Midbrain (tissue), 1 donor: Measurements from ENCODE around the gene PRKCQ.

ENCODE experiments used
- DNase-seq: peaks from one replicate; lab custom pipeline; 2025; lab: John Stamatoyannopoulos, UW

Gene PRKCQ

DNA sequence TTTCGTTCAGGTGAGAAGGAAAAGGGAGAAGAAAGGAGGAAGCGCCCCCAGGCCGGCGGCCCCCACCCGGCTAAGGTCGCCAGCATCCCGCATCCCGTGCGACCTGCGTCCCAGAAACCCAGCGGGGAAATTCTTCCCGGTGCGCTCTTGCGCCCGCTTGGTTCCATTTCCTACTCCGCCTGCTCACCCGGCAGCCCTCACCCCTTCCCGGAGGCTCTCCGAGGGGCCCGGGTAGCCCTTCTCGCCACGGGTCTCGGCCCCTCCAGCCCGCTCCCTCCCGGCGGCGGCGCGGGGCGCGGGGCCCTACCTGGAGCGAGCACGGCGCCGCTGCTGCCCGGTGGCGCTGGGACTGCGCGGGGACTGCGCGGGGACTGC lies at the start of gene PRKCQ:
Gene PRKCQ (minus strand): TSS at position 373 of the 375 bp plus-strand sequence. CDS start 65,141 bp downstream, outside the sequence.
- DNase-seq: no peak

GRCh38 chr10:6625428-6625827 lies 45.4 kb upstream of the PRKCQ start:
- DNase-seq: no peak

- DNase-seq: no peak
Measured at GRCh38 chr10:6624392-6624791, 44.3 kb upstream of the PRKCQ start.

- DNase-seq: no peak
Measured at GRCh38 chr10:6622921-6623320, 42.8 kb upstream of the PRKCQ start.

GRCh38 chr10:6621536-6621935 lies 41.5 kb upstream of the PRKCQ start:
- no peak for DNase-seq

GRCh38 chr10:6619660-6620059 lies 39.6 kb upstream of the PRKCQ start:
- no peak for DNase-seq

- no peak for DNase-seq
Measured at GRCh38 chr10:6618340-6618739, 38.3 kb upstream of the PRKCQ start.

GRCh38 chr10:6617309-6618076 lies 37.4 kb upstream of the PRKCQ start:
- DNase-seq: no peak

DNA sequence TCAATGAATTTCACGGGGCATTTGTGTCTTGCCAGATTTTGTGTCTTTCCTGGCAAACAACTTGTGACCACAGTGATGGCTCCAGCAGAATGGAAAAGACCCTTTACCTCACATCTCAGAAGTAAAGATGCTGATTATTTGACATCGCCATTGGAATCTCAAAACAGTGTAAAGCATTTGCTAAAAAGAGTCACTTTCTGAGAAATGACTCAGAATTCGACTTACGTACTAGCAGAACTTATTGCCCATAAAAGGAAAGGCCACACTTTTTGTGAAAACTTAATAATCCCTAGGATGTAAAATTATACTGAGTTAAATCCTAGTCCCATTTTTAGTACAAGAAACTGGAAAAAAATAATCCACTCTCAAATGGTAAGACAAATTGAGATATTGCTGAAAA lies 35.9 kb upstream of the PRKCQ start:
- DNase-seq: no peak

DNA sequence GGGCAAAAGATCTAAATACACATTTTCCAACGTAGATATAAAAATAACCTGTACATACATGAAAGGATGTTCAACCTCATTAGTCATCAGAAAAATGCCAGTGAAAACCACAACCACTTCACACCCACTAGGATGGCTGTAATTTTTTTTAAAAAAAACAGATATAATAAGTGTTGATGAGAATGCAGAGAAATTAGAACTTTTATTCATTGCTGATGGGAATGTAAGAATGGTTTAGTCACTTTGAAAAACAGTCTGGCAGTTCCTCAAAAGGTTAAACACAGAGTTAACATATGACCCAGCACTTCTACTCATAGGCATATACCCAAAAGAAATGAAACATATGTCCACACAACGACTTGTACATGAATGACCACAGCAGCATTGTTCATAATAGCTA lies 32.3 kb upstream of the PRKCQ start:
- DNase-seq: no peak

DNA sequence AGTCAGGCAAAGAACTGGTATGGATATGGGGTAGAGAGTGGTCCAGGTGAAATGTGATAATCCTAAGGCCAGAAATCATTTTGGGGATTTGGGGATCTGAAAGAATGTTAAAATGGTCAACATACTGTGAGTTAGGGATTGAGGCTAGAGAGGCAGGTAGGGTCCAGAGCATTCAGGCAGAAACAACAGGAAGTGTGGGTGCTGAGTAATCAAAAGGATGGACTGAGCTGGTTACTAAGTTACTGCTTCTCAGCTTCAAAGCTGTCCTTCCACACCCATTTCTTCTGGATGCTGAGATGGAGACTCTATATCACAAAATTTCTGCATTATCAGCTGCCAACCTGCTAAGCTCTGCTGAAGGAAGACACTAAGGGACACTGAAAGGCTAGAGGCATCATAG lies 30.6 kb upstream of the PRKCQ start:
- DNase-seq: no peak

GRCh38 chr10:6609625-6610024 lies 29.5 kb upstream of the PRKCQ start:
- DNase-seq: no peak

DNA sequence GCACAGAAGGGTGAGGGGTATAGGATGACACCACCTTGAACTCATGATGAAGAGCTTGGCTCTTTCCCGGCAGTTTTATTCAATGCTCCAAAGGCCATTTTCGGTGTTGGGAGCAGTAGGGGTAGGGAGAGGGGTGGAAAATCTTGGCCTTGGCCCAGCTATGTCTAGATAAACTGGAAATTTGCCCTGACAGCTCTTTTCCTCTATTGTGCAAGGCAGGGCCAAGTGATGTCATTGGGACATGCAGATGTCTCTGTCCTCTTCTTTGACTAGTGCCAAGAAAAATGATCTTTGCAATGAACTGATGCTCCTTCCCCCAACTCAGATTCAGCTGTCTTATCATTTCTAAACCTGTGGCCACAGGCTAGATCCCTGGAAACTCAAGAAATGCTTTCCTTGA lies 27.7 kb upstream of the PRKCQ start:
- DNase-seq: peak; percentile 79

DNA sequence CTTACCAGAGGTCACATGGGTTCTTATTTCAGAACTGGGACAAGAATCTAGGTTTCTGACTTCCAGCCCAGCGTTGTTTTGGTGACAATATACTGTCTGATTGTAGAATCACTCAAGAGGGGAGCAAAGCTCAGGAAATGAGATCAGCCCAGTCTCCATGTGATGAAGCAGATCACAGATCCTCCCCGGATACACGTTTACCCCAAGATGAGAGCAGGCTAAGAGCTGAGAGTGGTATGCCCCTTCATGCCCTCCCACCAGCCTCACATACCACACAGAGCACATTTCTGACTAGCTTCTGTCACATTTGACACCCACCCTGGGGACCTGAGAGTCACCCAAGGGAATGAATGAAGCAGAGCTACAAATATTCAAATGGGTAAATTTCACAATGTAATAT lies 27.1 kb upstream of the PRKCQ start:
- DNase-seq: no peak

DNA sequence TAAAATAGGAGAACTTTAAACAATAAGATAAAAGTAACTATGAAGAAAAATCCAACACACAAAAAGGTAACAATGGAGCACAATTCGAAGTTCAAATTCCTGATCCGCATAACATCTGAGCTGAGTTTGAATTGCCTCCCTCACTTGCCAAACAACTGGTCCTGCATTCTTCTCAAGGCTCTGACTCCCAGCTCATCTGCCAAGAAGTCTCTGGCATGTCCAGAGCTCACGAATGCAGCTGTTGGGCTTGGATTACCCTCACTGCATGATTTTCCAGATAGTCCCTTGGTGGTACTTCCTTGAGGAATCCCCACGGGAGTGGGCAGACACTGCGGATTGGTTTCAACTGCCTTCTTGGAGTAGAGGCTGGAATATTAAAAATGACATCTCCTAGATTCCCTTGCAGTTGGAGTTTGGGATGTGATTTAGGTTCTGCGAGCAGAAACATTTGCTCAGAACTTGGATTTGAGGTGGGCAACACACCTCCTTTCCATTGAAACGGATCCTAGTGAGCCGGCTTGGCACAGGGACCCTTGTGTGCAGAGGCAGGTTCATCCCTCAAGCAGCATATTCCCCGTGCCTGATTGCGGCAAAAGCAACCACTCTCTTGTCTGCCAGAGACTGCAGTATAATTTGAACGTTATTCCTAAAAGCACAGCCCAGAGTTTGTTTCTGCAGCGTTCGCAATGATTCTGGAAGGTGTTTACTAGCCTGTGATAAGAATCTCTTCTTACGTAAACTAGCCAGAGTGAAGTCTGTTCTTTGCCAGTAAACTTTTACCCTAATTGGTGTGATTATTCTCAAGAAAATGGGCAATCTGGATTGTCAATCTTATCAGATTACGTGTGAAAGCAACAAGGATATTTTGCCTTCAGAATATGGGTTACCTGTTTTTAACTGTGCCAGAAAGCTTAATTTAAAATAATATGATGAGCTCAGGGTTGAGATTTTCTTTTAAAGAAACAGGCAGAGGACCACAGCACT lies 23.4 kb upstream of the PRKCQ start:
- peak; percentile 45 for DNase-seq

DNA sequence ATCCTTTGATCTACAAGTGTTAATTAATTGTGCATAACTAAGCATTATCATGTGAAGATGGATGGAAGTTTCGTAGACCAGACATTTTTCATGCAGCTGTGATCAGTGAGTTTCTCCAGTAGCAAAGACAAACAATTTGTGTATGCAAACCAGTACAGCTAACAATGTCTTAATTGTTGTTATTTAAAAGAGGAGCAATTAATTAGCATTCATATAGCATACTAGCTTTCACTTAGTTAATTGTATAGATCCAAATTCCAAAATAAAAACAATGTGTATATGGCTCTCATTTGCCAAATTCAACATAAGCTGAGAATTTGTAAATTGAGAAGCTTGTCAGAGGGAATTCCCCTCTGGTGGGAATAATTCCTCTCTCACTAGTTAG lies 22.6 kb upstream of the PRKCQ start:
- DNase-seq: peak; percentile 63

GRCh38 chr10:6602026-6602699 lies 22.1 kb upstream of the PRKCQ start:
- no peak for DNase-seq

DNA sequence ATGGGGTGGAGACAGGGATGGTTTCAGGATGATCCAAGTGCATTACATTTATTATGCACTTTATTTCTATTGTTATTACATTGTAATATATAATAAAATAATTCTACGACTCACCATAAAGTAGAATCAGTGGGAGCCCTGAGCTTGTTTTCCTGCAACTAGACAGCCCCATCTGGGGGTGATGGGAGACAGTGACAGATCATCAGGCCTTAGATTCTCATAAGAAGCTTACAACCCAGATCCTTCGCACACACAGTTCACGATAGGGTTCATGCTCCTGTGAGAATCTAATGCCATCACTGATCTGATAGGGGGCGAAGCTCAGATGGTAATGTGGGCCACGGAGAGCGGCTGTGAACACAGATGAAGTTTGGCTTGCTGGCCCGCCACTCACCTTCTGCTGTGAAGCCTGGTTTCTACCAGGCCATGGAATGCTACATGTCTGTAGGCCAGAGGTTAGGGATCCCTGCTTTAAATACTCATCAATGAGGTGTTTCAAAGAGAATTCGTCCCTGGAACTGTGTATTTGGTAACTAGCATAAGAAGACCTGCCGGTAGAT lies 21.2 kb upstream of the PRKCQ start:
- no peak for DNase-seq

- DNase-seq: no peak
Measured at GRCh38 chr10:6600224-6600987, 20.3 kb upstream of the PRKCQ start.

DNA sequence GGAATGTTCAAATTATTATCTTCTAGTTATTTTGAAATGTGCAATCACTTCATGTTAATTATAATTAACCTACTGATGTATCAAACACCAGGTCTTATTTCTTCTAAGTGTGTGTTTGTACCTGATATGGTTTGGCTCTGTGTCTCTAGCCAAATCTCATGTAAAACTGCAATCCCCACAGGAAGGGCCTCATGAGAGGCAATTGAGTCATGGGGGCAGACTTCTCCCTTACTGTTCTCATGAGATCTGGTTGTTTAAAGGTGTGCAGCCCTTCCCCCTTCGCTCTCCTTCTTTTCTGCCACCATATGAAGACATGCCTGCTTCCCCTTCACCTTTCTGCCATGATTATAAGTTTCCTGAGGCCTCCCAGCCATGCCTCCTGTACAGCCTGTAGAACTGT lies 18.6 kb upstream of the PRKCQ start:
- DNase-seq: no peak

DNA sequence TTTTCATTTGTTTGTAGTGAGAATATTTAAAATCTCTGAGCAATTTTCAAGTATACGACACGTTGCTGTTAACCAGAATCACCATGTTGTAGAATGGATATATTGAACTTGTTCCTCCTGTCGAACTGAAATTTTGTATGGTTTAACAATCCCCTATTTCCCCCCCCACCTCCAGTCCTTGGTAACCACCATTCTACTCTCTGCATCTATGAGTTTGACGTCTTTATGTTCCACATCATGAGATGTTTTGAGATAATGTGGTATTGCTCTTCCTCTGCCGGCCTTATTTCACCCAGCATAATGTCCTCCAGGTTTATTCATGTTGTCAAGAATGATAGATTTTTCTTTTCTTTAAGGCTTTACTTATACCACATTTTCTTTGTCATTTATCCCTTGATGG lies 17.4 kb upstream of the PRKCQ start:
- no peak for DNase-seq
